ENCODE results near the gene VMA21.

VMA21 gene

GRCh38 chrX:151370906-151371305 lies 26.1 kb upstream of the VMA21 start:
- Mint-ChIP-seq H3K4me1 (no peaks in the 10 kb centered on the region), H3K4me3 (no peak overlapping the region), H3K27me3 (ENCODE audit: low read depth) (peaks cover 4% of the 10 kb centered on the region), H3K27ac (no peak overlapping the region), H3K9me3 (peaks cover 11% of the 10 kb centered on the region), H3K36me3 (ENCODE audit: low read depth) (no peaks in the 10 kb centered on the region)
- no peak for TF ChIP-seq CTCF (IDR thresholded peaks at IDR 0.05; ENCODE audit: unreplicated experiment in 3 of 3)

GRCh38 chrX:151384807-151385206 lies 12.2 kb upstream of the VMA21 start:
- H3K4me3 Mint-ChIP-seq, result no peak overlapping the region
- H3K27me3 Mint-ChIP-seq (ENCODE audit: low read depth), result no peaks in the 10 kb centered on the region
- peaks cover 11% of the 10 kb centered on the region for H3K4me1 Mint-ChIP-seq
- no peaks in the 10 kb centered on the region for H3K36me3 Mint-ChIP-seq (ENCODE audit: low read depth)
- TF ChIP-seq CTCF (IDR thresholded peaks at IDR 0.05; ENCODE audit: unreplicated experiment in 3 of 3), result no peak
- no peak overlapping the region for H3K27ac Mint-ChIP-seq
- peaks cover 16% of the 10 kb centered on the region for H3K9me3 Mint-ChIP-seq

GRCh38 chrX:151386838-151387459 lies 10.1 kb upstream of the VMA21 start:
- no peak overlapping the region for H3K4me3 Mint-ChIP-seq
- TF ChIP-seq CTCF (IDR thresholded peaks at IDR 0.05; ENCODE audit: unreplicated experiment in 3 of 3), result no peak
- H3K9me3 Mint-ChIP-seq, result peaks cover 17% of the 10 kb centered on the region
- H3K36me3 Mint-ChIP-seq (ENCODE audit: low read depth), result no peaks in the 10 kb centered on the region
- no peaks in the 10 kb centered on the region for H3K27me3 Mint-ChIP-seq (ENCODE audit: low read depth)
- peaks cover 14% of the 10 kb centered on the region for H3K4me1 Mint-ChIP-seq
- no peak overlapping the region for H3K27ac Mint-ChIP-seq

- H3K4me3 Mint-ChIP-seq, result no peak overlapping the region
- peaks cover 12% of the 10 kb centered on the region for H3K9me3 Mint-ChIP-seq
- peaks cover 31% of the 10 kb centered on the region for H3K4me1 Mint-ChIP-seq
- TF ChIP-seq CTCF (IDR thresholded peaks at IDR 0.05; ENCODE audit: unreplicated experiment in 3 of 3), result no peak
- no peaks in the 10 kb centered on the region for H3K36me3 Mint-ChIP-seq (ENCODE audit: low read depth)
- peaks cover 3% of the 10 kb centered on the region for H3K27me3 Mint-ChIP-seq (ENCODE audit: low read depth)
- H3K27ac Mint-ChIP-seq, result no peak overlapping the region
These were observed 5.3 kb upstream of the VMA21 start for GRCh38 chrX:151391722-151392121.

GRCh38 chrX:151393514-151393913 lies 3.5 kb upstream of the VMA21 start:
- Mint-ChIP-seq H3K27ac (no peak overlapping the region), H3K9me3 (peaks cover 6% of the 10 kb centered on the region), H3K4me1 (peaks cover 36% of the 10 kb centered on the region), H3K27me3 (ENCODE audit: low read depth) (peaks cover 3% of the 10 kb centered on the region), H3K36me3 (ENCODE audit: low read depth) (no peaks in the 10 kb centered on the region), H3K4me3 (no peak overlapping the region)
- no peak for TF ChIP-seq CTCF (IDR thresholded peaks at IDR 0.05; ENCODE audit: unreplicated experiment in 3 of 3)

Measured in nephron (organoid).